Lung (tissue), 12 donors: ENCODE measurements around the gene OBSCN. TPM values are rescaled to one million over a fixed set of nuclear protein-coding genes. Genes with fewer than 3 reads are reported as not detected.
A peak's percentile ranks its signal among the peaks of the same experiment; 100 is the strongest.
"Not testable (repeated sequence)": the region's sequence is repeated elsewhere in the genome, so short reads cannot be mapped to it uniquely, and the experiment has no call there.

Experiments
- ATAC-seq: fragments of 200-7000 bp; cut with Tn5 transposase; one replicate; pipeline ENCODE4 v1.9.1; 2020; ENCODE audit warnings: moderate number of reproducible peaks; ENCODE audit not compliant: insufficient read depth, low FRiP score
- DNase-seq, 3 donors: peaks; one replicate each; pipeline ENCODE4 v3.0.0-alpha.2; 2013 to 2017
- H3K27ac ChIP-seq, 2 donors: one replicate each; pipeline ENCODE4 v1.5.1; 2013; ENCODE audit warnings: mild to moderate bottlenecking in 2 of 2, moderate library complexity in 2 of 2, control low read depth in 1 of 2, inconsistent platforms in 1 of 2, low read depth in 1 of 2, low read length in 1 of 2
- H3K27me3 ChIP-seq, 3 donors: one replicate each; pipeline ENCODE4 v1.5.1; 2013; ENCODE audit warnings: low read length in 2 of 3; ENCODE audit not compliant: control insufficient read depth in 3 of 3, insufficient read depth in 3 of 3
- H3K36me3 ChIP-seq, 4 donors: one replicate each; pipeline ENCODE4 v1.5.1; 2013; ENCODE audit warnings: low read length in 4 of 4, mild to moderate bottlenecking in 1 of 4, moderate library complexity in 1 of 4; ENCODE audit not compliant: control insufficient read depth in 4 of 4, insufficient read depth in 4 of 4
- H3K4me1 ChIP-seq, 5 donors: one replicate each; pipeline ENCODE4 v1.5.1; 2013; ENCODE audit warnings: low read length in 5 of 5, mild to moderate bottlenecking in 2 of 5, moderate library complexity in 1 of 5; ENCODE audit not compliant: control insufficient read depth in 5 of 5, insufficient read depth in 5 of 5
- H3K4me3 ChIP-seq: one replicate; pipeline ENCODE4 v1.5.1; 2013; ENCODE audit warnings: mild to moderate bottlenecking, control low read depth, moderate library complexity
- H3K9ac ChIP-seq, 2 donors: one replicate each; pipeline ENCODE4 v1.5.1; 2013; ENCODE audit warnings: low read length in 2 of 2, control low read depth in 1 of 2; ENCODE audit not compliant: insufficient read depth in 1 of 2
- H3K9me3 ChIP-seq, 4 donors: one replicate each; pipeline ENCODE4 v1.5.1; 2013; ENCODE audit warnings: low read length in 3 of 4, mild to moderate bottlenecking in 1 of 4, moderate library complexity in 1 of 4; ENCODE audit not compliant: control insufficient read depth in 4 of 4, insufficient read depth in 3 of 4
- WGBS, 2 donors: extraction: QIAGEN DNeasy Blood & Tissue Kit; methylation state at CpG; one replicate each; pipeline ENCODE4 v1.1.7; 2013; 5-methylcytosine and 5-hydroxymethylcytosine counted together
- polyA plus RNA-seq, 2 donors: library from polyadenylated mRNA; stranded (reverse); fragments of 200-250 nt; gene quantifications; one replicate each; pipeline ENCODE4 v1.2.1, GENCODE V29; 2013
- total RNA-seq, 2 donors: library from RNA; depleted of rRNA in 1 of 2; stranded (reverse); fragments of >200 nt in 1 of 2; gene quantifications; one replicate each; pipeline ENCODE4 v1.2.1, GENCODE V29; 2014 to 2021
- TF ChIP-seq, protein P1 (sequence below): IDR thresholded peaks from 2 replicates; pipeline ENCODE4 v1.5.1; 2012; ENCODE audit warnings: mild to moderate bottlenecking; ENCODE audit errors: control extremely low read depth, extremely low read depth
- donor health status: control.
- donor health status: control.
- donor health status: Bipolar disorder and iron deficiency.
- donor health status: healthy.
- donor health status: DM: yes; HTN: yes; CAD: no.

OBSCN gene
- total and polyA plus RNA-seq, 4 donors, result 5.1 to 47.3 (median 25.4) TPM

GRCh38 chr1:228241259-228241658, 33.4 kb downstream of the OBSCN start:
- Histone ChIP-seq H3K36me3 (peaks cover 18 to 81% (median 35%) of the 10 kb centered on the region in 4 donors), H3K4me1 (no peaks in the 10 kb centered on the region), H3K9me3 (peaks cover 0 to 31% (median 25%) of the 10 kb centered on the region in 4 donors), H3K27ac (no peak overlapping the region), H3K27me3 (no peaks in the 10 kb centered on the region), H3K4me3 (no peak overlapping the region), H3K9ac (no peak overlapping the region)
- DNase-seq (no peak), ATAC-seq (no peak)
- WGBS, 2 donors, result 87 to 96% methylated on average over 2 of the region's 2 CpGs
- TF ChIP-seq, protein P1, sequence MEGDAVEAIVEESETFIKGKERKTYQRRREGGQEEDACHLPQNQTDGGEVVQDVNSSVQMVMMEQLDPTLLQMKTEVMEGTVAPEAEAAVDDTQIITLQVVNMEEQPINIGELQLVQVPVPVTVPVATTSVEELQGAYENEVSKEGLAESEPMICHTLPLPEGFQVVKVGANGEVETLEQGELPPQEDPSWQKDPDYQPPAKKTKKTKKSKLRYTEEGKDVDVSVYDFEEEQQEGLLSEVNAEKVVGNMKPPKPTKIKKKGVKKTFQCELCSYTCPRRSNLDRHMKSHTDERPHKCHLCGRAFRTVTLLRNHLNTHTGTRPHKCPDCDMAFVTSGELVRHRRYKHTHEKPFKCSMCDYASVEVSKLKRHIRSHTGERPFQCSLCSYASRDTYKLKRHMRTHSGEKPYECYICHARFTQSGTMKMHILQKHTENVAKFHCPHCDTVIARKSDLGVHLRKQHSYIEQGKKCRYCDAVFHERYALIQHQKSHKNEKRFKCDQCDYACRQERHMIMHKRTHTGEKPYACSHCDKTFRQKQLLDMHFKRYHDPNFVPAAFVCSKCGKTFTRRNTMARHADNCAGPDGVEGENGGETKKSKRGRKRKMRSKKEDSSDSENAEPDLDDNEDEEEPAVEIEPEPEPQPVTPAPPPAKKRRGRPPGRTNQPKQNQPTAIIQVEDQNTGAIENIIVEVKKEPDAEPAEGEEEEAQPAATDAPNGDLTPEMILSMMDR, result no peak

DNA sequence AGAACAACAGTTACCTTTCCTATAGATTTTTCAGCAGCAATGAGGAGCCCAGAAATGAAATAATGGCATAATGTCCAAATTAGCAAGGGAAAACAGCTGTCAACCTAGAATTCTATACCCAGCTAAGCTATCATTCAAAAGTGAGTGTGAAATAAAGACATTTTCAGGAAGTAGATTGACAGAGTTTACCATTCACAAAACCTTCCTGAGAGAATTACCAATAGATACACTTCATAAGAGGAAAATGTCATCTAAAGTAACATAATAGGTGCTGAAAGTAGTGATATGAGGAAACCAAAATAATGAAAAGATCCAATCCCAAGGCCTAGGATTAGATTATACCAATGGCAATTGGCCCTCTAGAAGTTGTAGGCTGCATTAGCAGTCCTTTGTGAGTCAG, 34.6 kb downstream of the OBSCN start:
- DNase-seq, result peak in 1 of 3 donors; percentile 2
- peaks cover 0 to 31% (median 26%) of the 10 kb centered on the region in 4 donors for H3K9me3 ChIP-seq

GRCh38 chr1:228243093-228243492, 35.2 kb downstream of the OBSCN start:
- DNase-seq (no peak), ATAC-seq (no peak)
- Histone ChIP-seq H3K9me3 (peaks cover 0 to 31% (median 27%) of the 10 kb centered on the region in 4 donors), H3K27ac (no peak overlapping the region), H3K36me3 (peaks cover 18 to 86% (median 42%) of the 10 kb centered on the region in 4 donors), H3K27me3 (no peaks in the 10 kb centered on the region), H3K9ac (no peak overlapping the region), H3K4me3 (no peak overlapping the region), H3K4me1 (no peaks in the 10 kb centered on the region)
- WGBS, 2 donors, result 97 to 99% methylated on average over 7 of the region's 7 CpGs
- TF ChIP-seq, protein P1, result no peak

More for the DNA sequence above, 34.6 kb downstream of the OBSCN start:
- TF ChIP-seq, protein P1, result no peak
- H3K36me3 ChIP-seq, result peaks cover 18 to 86% (median 42%) of the 10 kb centered on the region in 4 donors
- no peaks in the 10 kb centered on the region for H3K4me1 ChIP-seq
- H3K4me3 ChIP-seq, result no peak overlapping the region
- no peak for ATAC-seq
- no peaks in the 10 kb centered on the region for H3K27me3 ChIP-seq
- no peak overlapping the region for H3K27ac ChIP-seq
- H3K9ac ChIP-seq, result no peak overlapping the region

- not testable (repeated sequence) for H3K27me3 ChIP-seq, ATAC-seq, H3K9ac ChIP-seq, H3K4me1 ChIP-seq, H3K4me3 ChIP-seq, H3K27ac ChIP-seq, DNase-seq
- WGBS, 2 donors, result 77 to 85% methylated on average over 5 of the region's 5 CpGs
- H3K9me3 ChIP-seq, result peaks cover 0 to 29% (median 26%) of the 10 kb centered on the region in 4 donors
- H3K36me3 ChIP-seq, result peaks cover 18 to 79% (median 36%) of the 10 kb centered on the region in 4 donors
Measured at GRCh38 chr1:228243989-228244388, 36.1 kb downstream of the OBSCN start.
